SK-N-SH treated with all-trans-retinoic acid at 6 μM for 48 hours (cell line): Measurements from ENCODE around the gene BPGM.
A peak's percentile ranks its signal among the peaks of the same experiment; 100 is the strongest.

Experiments
- ATAC-seq: fragments of 200-7000 bp; cut with Tn5 transposase; 3 replicates; pipeline ENCODE4 v1.9.1; 2020; ENCODE audit warnings: mild to moderate bottlenecking, moderate library complexity
- BACH2 ChIP-seq: fragments of 250-450 bp; sonication (Bioruptor Pico); IDR thresholded peaks from 2 replicates; pipeline ENCODE4 v1.9.0; 2021; ENCODE audit warnings: mild to moderate bottlenecking, borderline replicate concordance
- CSDC2 ChIP-seq: fragments of 250-450 bp; sonication (Bioruptor Pico); IDR thresholded peaks from 2 replicates; pipeline ENCODE4 v1.5.0; 2020; ENCODE audit warnings: mild to moderate bottlenecking, moderate library complexity
- ESRRG ChIP-seq: fragments of 250-450 bp; sonication (Bioruptor Pico); IDR thresholded peaks from 2 replicates; pipeline ENCODE4 v1.6.1; 2021; ENCODE audit warnings: mild to moderate bottlenecking
- GLIS3 ChIP-seq: fragments of 250-450 bp; sonication (Bioruptor Pico); IDR thresholded peaks from 2 replicates; pipeline ENCODE4 v1.5.0; 2020; ENCODE audit warnings: mild to moderate bottlenecking, moderate library complexity
- ISL1 ChIP-seq: fragments of 250-450 bp; sonication (Bioruptor Pico); IDR thresholded peaks from 2 replicates; pipeline ENCODE4 v2.1.2; 2022; ENCODE audit warnings: mild to moderate bottlenecking, moderate library complexity
- OSR1 ChIP-seq: fragments of 250-450 bp; sonication (Bioruptor Pico); IDR thresholded peaks from 2 replicates; pipeline ENCODE4 v1.8.0; 2022; ENCODE audit warnings: moderate library complexity, mild to moderate bottlenecking, inconsistent platforms
- PPARA ChIP-seq: fragments of 250-450 bp; sonication (Bioruptor Pico); IDR thresholded peaks from 2 replicates; pipeline ENCODE4 v1.5.0; 2020; ENCODE audit warnings: mild to moderate bottlenecking, borderline replicate concordance
- RARB ChIP-seq: fragments of 250-450 bp; sonication (Bioruptor Pico); IDR thresholded peaks from 2 replicates; pipeline ENCODE4 v1.8.0; 2021; ENCODE audit warnings: mild to moderate bottlenecking, moderate library complexity
- SNAI2 ChIP-seq: fragments of 250-450 bp; sonication (Bioruptor Pico); IDR thresholded peaks from 2 replicates; pipeline ENCODE4 v1.5.0; 2020; ENCODE audit warnings: mild to moderate bottlenecking, moderate library complexity
- TCF4 ChIP-seq: fragments of 250-450 bp; sonication (Bioruptor Pico); IDR thresholded peaks from 2 replicates; pipeline ENCODE4 v1.8.0; 2021; ENCODE audit warnings: mild to moderate bottlenecking, moderate library complexity, borderline replicate concordance
- TOX ChIP-seq: fragments of 250-450 bp; sonication (Bioruptor Pico); IDR thresholded peaks from 2 replicates; pipeline ENCODE4 v1.8.0; 2021; ENCODE audit warnings: mild to moderate bottlenecking, moderate library complexity, borderline replicate concordance
- ZFP3 ChIP-seq: fragments of 250-450 bp; sonication (Bioruptor Pico); IDR thresholded peaks from 2 replicates; pipeline ENCODE4 v1.5.0; 2020; ENCODE audit warnings: mild to moderate bottlenecking, moderate library complexity
- ZNF565 ChIP-seq: fragments of 450-650 bp; formaldehyde crosslinking; conservative IDR thresholded peaks from 2 replicates; pipeline ENCODE4 v1.5.0; 2020; ENCODE audit warnings: low read depth, mild to moderate bottlenecking, moderate library complexity
- ZNF70 ChIP-seq: fragments of 450-650 bp; formaldehyde crosslinking; IDR thresholded peaks from 2 replicates; pipeline ENCODE4 v1.5.0; 2020; ENCODE audit warnings: mild to moderate bottlenecking, moderate library complexity
- ZNF8 ChIP-seq: fragments of 450-650 bp; formaldehyde crosslinking; IDR thresholded peaks from 2 replicates; pipeline ENCODE4 v1.5.0; 2020; ENCODE audit warnings: mild to moderate bottlenecking, moderate library complexity
- TF ChIP-seq, protein P1 (sequence below): fragments of 250-450 bp; sonication (Bioruptor Pico); IDR thresholded peaks from 2 replicates; pipeline ENCODE4 v1.8.0; 2021; ENCODE audit warnings: low read depth, mild to moderate bottlenecking, moderate library complexity, borderline replicate concordance
- TF ChIP-seq, protein P2 (sequence below): fragments of 250-450 bp; sonication (Bioruptor Pico); IDR thresholded peaks from 2 replicates; pipeline ENCODE4 v1.5.0; 2020; ENCODE audit warnings: mild to moderate bottlenecking, moderate library complexity
- TF ChIP-seq, protein P3 (sequence below): fragments of 250-450 bp; sonication (Bioruptor Pico); IDR thresholded peaks from 2 replicates; pipeline ENCODE4 v1.5.1; 2020; ENCODE audit warnings: low read depth, mild to moderate bottlenecking, moderate library complexity
- TF ChIP-seq, protein P4 (sequence below): fragments of 250-450 bp; sonication (Bioruptor Pico); IDR thresholded peaks from 2 replicates; pipeline ENCODE4 v1.8.0; 2020; ENCODE audit warnings: mild to moderate bottlenecking, moderate library complexity, borderline replicate concordance

The BPGM gene

DNA sequence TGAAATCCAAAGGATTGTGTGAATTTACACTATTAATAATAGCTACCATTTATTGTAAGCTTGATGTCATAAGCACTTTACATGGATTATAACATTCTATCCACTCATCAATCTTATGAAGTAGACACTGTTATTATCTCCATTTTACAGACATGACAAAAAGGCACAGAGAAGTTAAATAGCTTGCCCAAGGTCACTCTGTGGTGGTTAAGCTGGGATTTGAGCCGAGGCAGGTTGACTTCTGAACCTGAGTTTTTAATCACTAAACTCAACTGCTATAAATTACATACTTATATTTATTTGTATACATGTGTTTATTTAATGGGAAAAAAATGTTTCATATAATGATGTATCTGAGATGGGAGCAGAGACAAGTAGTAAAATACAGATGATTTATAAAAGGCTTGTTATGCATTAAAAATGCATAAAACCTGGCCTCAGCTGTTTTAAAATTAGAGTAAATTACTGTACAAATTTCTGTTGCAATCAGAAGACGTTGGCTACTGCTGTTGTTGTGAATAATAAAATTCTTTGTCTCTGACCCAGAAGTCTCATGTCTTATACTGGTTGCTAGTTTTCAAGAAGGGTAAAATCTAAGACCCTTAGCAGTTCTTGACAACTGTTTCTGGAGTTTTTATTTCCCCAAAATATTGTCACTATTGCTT lies 71.7 kb downstream of the BPGM start:
- ATAC-seq, result no peak
- no peak for TF ChIP-seq GLIS3 (CRISPR knock-in tag)
- TF ChIP-seq ZNF8 (CRISPR knock-in tag), result no peak
- no peak for TF ChIP-seq RARB
- TF ChIP-seq PPARA (CRISPR knock-in tag), result no peak
- TF ChIP-seq, protein P1, sequence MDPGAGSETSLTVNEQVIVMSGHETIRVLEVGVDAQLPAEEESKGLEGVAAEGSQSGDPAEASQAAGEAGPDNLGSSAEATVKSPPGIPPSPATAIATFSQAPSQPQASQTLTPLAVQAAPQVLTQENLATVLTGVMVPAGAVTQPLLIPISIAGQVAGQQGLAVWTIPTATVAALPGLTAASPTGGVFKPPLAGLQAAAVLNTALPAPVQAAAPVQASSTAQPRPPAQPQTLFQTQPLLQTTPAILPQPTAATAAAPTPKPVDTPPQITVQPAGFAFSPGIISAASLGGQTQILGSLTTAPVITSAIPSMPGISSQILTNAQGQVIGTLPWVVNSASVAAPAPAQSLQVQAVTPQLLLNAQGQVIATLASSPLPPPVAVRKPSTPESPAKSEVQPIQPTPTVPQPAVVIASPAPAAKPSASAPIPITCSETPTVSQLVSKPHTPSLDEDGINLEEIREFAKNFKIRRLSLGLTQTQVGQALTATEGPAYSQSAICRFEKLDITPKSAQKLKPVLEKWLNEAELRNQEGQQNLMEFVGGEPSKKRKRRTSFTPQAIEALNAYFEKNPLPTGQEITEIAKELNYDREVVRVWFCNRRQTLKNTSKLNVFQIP, result no peak
- no peak for TF ChIP-seq TCF4 (CRISPR knock-in tag)
- no peak for TF ChIP-seq ZNF70 (CRISPR knock-in tag)
- TF ChIP-seq CSDC2 (CRISPR knock-in tag), result no peak
- no peak for TF ChIP-seq TOX (CRISPR knock-in tag)
- TF ChIP-seq, protein P2, sequence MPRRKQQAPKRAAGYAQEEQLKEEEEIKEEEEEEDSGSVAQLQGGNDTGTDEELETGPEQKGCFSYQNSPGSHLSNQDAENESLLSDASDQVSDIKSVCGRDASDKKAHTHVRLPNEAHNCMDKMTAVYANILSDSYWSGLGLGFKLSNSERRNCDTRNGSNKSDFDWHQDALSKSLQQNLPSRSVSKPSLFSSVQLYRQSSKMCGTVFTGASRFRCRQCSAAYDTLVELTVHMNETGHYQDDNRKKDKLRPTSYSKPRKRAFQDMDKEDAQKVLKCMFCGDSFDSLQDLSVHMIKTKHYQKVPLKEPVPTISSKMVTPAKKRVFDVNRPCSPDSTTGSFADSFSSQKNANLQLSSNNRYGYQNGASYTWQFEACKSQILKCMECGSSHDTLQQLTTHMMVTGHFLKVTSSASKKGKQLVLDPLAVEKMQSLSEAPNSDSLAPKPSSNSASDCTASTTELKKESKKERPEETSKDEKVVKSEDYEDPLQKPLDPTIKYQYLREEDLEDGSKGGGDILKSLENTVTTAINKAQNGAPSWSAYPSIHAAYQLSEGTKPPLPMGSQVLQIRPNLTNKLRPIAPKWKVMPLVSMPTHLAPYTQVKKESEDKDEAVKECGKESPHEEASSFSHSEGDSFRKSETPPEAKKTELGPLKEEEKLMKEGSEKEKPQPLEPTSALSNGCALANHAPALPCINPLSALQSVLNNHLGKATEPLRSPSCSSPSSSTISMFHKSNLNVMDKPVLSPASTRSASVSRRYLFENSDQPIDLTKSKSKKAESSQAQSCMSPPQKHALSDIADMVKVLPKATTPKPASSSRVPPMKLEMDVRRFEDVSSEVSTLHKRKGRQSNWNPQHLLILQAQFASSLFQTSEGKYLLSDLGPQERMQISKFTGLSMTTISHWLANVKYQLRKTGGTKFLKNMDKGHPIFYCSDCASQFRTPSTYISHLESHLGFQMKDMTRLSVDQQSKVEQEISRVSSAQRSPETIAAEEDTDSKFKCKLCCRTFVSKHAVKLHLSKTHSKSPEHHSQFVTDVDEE (CRISPR knock-in tag), result no peak
- no peak for TF ChIP-seq BACH2 (CRISPR knock-in tag)
- no peak for TF ChIP-seq SNAI2 (CRISPR knock-in tag)
- TF ChIP-seq ESRRG, result no peak
- TF ChIP-seq, protein P3, sequence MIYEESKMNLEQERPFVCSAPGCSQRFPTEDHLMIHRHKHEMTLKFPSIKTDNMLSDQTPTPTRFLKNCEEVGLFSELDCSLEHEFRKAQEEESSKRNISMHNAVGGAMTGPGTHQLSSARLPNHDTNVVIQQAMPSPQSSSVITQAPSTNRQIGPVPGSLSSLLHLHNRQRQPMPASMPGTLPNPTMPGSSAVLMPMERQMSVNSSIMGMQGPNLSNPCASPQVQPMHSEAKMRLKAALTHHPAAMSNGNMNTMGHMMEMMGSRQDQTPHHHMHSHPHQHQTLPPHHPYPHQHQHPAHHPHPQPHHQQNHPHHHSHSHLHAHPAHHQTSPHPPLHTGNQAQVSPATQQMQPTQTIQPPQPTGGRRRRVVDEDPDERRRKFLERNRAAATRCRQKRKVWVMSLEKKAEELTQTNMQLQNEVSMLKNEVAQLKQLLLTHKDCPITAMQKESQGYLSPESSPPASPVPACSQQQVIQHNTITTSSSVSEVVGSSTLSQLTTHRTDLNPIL (CRISPR knock-in tag), result no peak
- no peak for TF ChIP-seq ISL1
- no peak for TF ChIP-seq OSR1 (CRISPR knock-in tag)
- TF ChIP-seq ZFP3 (CRISPR knock-in tag), result no peak
- no peak for TF ChIP-seq ZNF565 (CRISPR knock-in tag)
- TF ChIP-seq, protein P4, sequence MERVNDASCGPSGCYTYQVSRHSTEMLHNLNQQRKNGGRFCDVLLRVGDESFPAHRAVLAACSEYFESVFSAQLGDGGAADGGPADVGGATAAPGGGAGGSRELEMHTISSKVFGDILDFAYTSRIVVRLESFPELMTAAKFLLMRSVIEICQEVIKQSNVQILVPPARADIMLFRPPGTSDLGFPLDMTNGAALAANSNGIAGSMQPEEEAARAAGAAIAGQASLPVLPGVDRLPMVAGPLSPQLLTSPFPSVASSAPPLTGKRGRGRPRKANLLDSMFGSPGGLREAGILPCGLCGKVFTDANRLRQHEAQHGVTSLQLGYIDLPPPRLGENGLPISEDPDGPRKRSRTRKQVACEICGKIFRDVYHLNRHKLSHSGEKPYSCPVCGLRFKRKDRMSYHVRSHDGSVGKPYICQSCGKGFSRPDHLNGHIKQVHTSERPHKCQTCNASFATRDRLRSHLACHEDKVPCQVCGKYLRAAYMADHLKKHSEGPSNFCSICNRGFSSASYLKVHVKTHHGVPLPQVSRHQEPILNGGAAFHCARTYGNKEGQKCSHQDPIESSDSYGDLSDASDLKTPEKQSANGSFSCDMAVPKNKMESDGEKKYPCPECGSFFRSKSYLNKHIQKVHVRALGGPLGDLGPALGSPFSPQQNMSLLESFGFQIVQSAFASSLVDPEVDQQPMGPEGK (CRISPR knock-in tag), result no peak

DNA sequence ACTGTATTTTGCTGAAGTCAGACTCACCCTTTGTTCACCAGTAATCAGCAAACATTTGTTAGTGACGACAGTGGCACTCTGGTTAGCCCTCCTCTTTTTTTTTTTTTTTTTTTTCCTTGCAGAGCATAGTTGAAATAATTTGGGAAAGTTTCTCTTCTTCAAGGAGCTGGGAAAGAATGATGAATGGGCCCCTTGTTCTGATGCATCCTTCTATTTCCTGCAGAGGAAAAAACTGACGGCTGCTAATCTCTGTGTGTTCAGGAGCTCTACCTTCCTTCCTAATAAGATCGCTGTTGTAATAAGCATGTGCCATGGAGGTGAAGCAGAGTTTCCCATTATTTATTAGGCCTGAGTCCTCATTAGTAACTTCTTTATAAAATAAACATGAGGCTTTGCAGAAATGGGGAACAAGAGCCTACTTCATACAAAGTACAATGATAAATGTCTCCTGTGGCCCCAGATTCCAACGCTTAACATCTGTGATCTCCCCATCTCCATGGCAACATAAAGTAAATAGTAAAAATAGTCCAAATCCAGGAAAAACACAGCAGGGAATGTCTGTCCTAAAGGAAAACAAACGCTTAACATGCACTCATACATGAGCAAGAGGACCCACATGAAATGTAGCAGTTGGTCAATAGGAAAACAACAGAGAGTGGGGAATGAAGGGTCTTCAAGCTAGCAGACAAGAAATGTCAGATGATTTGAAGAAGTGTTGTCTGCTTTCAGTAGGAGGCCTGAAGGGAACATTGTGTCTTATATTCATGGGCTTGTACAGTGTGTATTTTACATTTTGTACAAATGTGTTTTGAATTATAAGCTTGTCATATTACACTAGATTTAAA lies 73.7 kb downstream of the BPGM start:
- no peak for TF ChIP-seq ZNF565 (CRISPR knock-in tag)
- TF ChIP-seq GLIS3 (CRISPR knock-in tag), result no peak
- TF ChIP-seq ISL1, result no peak
- TF ChIP-seq ESRRG, result no peak
- no peak for TF ChIP-seq TOX (CRISPR knock-in tag)
- TF ChIP-seq, protein P2 (CRISPR knock-in tag), result no peak
- TF ChIP-seq RARB, result no peak
- no peak for TF ChIP-seq SNAI2 (CRISPR knock-in tag)
- no peak for TF ChIP-seq BACH2 (CRISPR knock-in tag)
- TF ChIP-seq ZFP3 (CRISPR knock-in tag), result no peak
- TF ChIP-seq ZNF70 (CRISPR knock-in tag), result no peak
- no peak for TF ChIP-seq CSDC2 (CRISPR knock-in tag)
- ATAC-seq, result peak; percentile 76
